H9 (cell line): ENCODE measurements around the gene RPLP1. TPM values are rescaled to one million over a fixed set of nuclear protein-coding genes. Genes with fewer than 3 reads are reported as not detected.

Source experiments
- DNase-seq: peaks from one replicate; pipeline ENCODE4 v3.0.0-alpha.2; 2017
- H2AFZ ChIP-seq: one replicate; pipeline ENCODE4 v1.6.1; 2013; ENCODE audit warnings: mild to moderate bottlenecking, low read length, control low read depth, moderate library complexity
- H2AK5ac ChIP-seq: 2 replicates; pipeline ENCODE4 v1.6.1; 2013; ENCODE audit warnings: low read length, control low read depth, mixed read lengths; ENCODE audit not compliant: insufficient read length
- H2BK120ac ChIP-seq: one replicate; pipeline ENCODE4 v1.6.1; 2013; ENCODE audit warnings: low read depth, mild to moderate bottlenecking, low read length, control low read depth, inconsistent platforms; ENCODE audit not compliant: poor library complexity, severe bottlenecking
- H2BK12ac ChIP-seq: 2 replicates; pipeline ENCODE4 v1.6.1; 2013; ENCODE audit warnings: low read length, control low read depth, mixed read lengths, low read depth; ENCODE audit not compliant: insufficient read length
- H2BK15ac ChIP-seq: 2 replicates; pipeline ENCODE4 v1.6.1; 2013; ENCODE audit warnings: low read depth, low read length, control low read depth
- H2BK20ac ChIP-seq: one replicate; pipeline ENCODE4 v1.6.1; 2013; ENCODE audit warnings: low read depth, mild to moderate bottlenecking, low read length, control low read depth, inconsistent platforms; ENCODE audit not compliant: poor library complexity, severe bottlenecking
- H2BK5ac ChIP-seq: 2 replicates; pipeline ENCODE4 v1.6.1; 2013; ENCODE audit warnings: low read length, control low read depth, mixed read lengths; ENCODE audit not compliant: insufficient read length
- H3K14ac ChIP-seq: 2 replicates; pipeline ENCODE4 v1.6.1; 2013; ENCODE audit warnings: low read length, control low read depth; ENCODE audit not compliant: insufficient read depth
- H3K18ac ChIP-seq: 2 replicates; pipeline ENCODE4 v1.6.1; 2013; ENCODE audit warnings: low read depth, mild to moderate bottlenecking, mixed read lengths, low read length, control low read depth; ENCODE audit not compliant: insufficient read length
- H3K23ac ChIP-seq: 2 replicates; pipeline ENCODE4 v1.6.1; 2013; ENCODE audit warnings: low read length, control low read depth, mixed read lengths, low read depth; ENCODE audit not compliant: insufficient read length
- H3K23me2 ChIP-seq: 2 replicates; pipeline ENCODE4 v1.6.1; 2013; ENCODE audit warnings: low read depth, mild to moderate bottlenecking, mixed read lengths, low read length, control low read depth; ENCODE audit not compliant: insufficient read length, poor library complexity, severe bottlenecking
- H3K27ac ChIP-seq: 2 replicates; pipeline ENCODE4 v1.5.1; 2013; ENCODE audit warnings: low read length, control low read depth, mixed read lengths, low read depth; ENCODE audit not compliant: insufficient read length
- H3K27me3 ChIP-seq: 2 replicates; pipeline ENCODE4 v1.6.1; 2013; ENCODE audit warnings: low read length, control low read depth, inconsistent platforms; ENCODE audit not compliant: insufficient read depth
- H3K4ac ChIP-seq: 2 replicates; pipeline ENCODE4 v1.6.1; 2013; ENCODE audit warnings: low read depth, mild to moderate bottlenecking, control low read depth, inconsistent platforms, low read length, moderate library complexity
- H3K4me1 ChIP-seq: 2 replicates; pipeline ENCODE4 v1.6.1; 2013; ENCODE audit warnings: low read length, control low read depth, inconsistent platforms; ENCODE audit not compliant: insufficient read depth
- H3K4me2 ChIP-seq: 2 replicates; pipeline ENCODE4 v1.6.1; 2013; ENCODE audit warnings: low read length, control low read depth, mixed read lengths; ENCODE audit not compliant: insufficient read length, insufficient read depth
- H3K56ac ChIP-seq: 2 replicates; pipeline ENCODE4 v1.6.1; 2013; ENCODE audit warnings: low read depth, mild to moderate bottlenecking, mixed read lengths, low read length, control low read depth; ENCODE audit not compliant: insufficient read length
- H3K79me1 ChIP-seq: 2 replicates; pipeline ENCODE4 v1.6.1; 2013; ENCODE audit warnings: low read depth, mild to moderate bottlenecking, moderate library complexity, low read length, control low read depth, inconsistent platforms; ENCODE audit not compliant: insufficient read depth, poor library complexity, severe bottlenecking
- H3K79me2 ChIP-seq: 2 replicates; pipeline ENCODE4 v1.6.1; 2013; ENCODE audit warnings: low read length, control low read depth, inconsistent platforms; ENCODE audit not compliant: insufficient read depth
- H3K9ac ChIP-seq: 2 replicates; pipeline ENCODE4 v1.6.1; 2013; ENCODE audit warnings: low read length, control low read depth, mixed read lengths; ENCODE audit not compliant: insufficient read length; ENCODE audit errors: extremely low read depth
- H3K9me3 ChIP-seq: one replicate; pipeline ENCODE4 v1.6.1; 2013; ENCODE audit warnings: low read depth, low read length, inconsistent platforms; ENCODE audit not compliant: control insufficient read depth
- H3T11ph ChIP-seq: one replicate; pipeline ENCODE4 v1.6.1; 2013; ENCODE audit warnings: mild to moderate bottlenecking, low read length, control low read depth, inconsistent platforms
- H4K20me1 ChIP-seq: one replicate; pipeline ENCODE4 v1.6.1; 2013; ENCODE audit not compliant: control insufficient read depth, insufficient read length, insufficient read depth
- H4K5ac ChIP-seq: 2 replicates; pipeline ENCODE4 v1.6.1; 2013; ENCODE audit warnings: low read depth, mild to moderate bottlenecking, mixed read lengths, low read length, control low read depth; ENCODE audit not compliant: insufficient read length
- H4K8ac ChIP-seq: replicated peaks from 2 replicates; pipeline ENCODE4 v1.6.1; 2013; ENCODE audit warnings: low read length, control low read depth, mixed read lengths, low read depth; ENCODE audit not compliant: insufficient read length
- H4K91ac ChIP-seq: 2 replicates; pipeline ENCODE4 v1.6.1; 2013; ENCODE audit warnings: low read depth, mild to moderate bottlenecking, moderate library complexity, mixed read lengths, low read length, control low read depth; ENCODE audit not compliant: insufficient read length
- H3K27ac Mint-ChIP-seq, 3 experiments: 2 replicates in 2 of 3; 3 replicates in 1 of 3; pipeline ENCODE4 v1.8.0; 2020 to 2021; ENCODE audit warnings: mixed read lengths in 3 of 3, mild to moderate bottlenecking in 1 of 3, moderate library complexity in 1 of 3
- H3K27me3 Mint-ChIP-seq: 2 replicates; pipeline ENCODE4 v1.8.0; 2021; ENCODE audit warnings: low read depth, mild to moderate bottlenecking, moderate library complexity, mixed read lengths
- H3K36me3 Mint-ChIP-seq, 3 experiments: 2 replicates in 2 of 3; 3 replicates in 1 of 3; pipeline ENCODE4 v1.8.0; 2020 to 2021; ENCODE audit warnings: low read depth in 3 of 3, mixed read lengths in 3 of 3; ENCODE audit not compliant: insufficient read depth in 1 of 3
- H3K4me1 Mint-ChIP-seq, 2 experiments: 2 replicates each; pipeline ENCODE4 v1.8.0; 2020; ENCODE audit warnings: mixed read lengths in 2 of 2
- H3K4me3 Mint-ChIP-seq, 2 experiments: 2 replicates in 1 of 2; 3 replicates in 1 of 2; pipeline ENCODE4 v1.8.0; 2020 to 2021; ENCODE audit warnings: mild to moderate bottlenecking in 2 of 2, mixed read lengths in 2 of 2, moderate library complexity in 1 of 2
- H3K9me3 Mint-ChIP-seq, 2 experiments: 2 replicates in 1 of 2; 3 replicates in 1 of 2; pipeline ENCODE4 v1.8.0; 2020; ENCODE audit warnings: mild to moderate bottlenecking in 2 of 2, mixed read lengths in 2 of 2, moderate library complexity in 1 of 2
- WGBS: extraction: QIAGEN DNeasy Blood & Tissue Kit; methylation state at CpG from one replicate; pipeline ENCODE4 v1.1.7; 2013; ENCODE audit warnings: missing lambda C conversion rate, low lambda C conversion rate, mixed read lengths; ENCODE audit not compliant: insufficient read length; ENCODE audit errors: extremely low coverage; 5-methylcytosine and 5-hydroxymethylcytosine counted together
- total RNA-seq: library from RNA; stranded (reverse); gene quantifications from 2 replicates; pipeline ENCODE4 v1.2.1, GENCODE V29; 2021
- TF ChIP-seq, protein P1 (sequence below): fragments of 200-600 bp; sonication (generic); conservative IDR thresholded peaks from 3 replicates; pipeline ENCODE4 v1.8.0; 2021; ENCODE audit warnings: antibody characterized with exemption, mild to moderate bottlenecking

Gene RPLP1
- total RNA-seq, 1 experiment from 2014 or later, result 1,715 TPM

DNA sequence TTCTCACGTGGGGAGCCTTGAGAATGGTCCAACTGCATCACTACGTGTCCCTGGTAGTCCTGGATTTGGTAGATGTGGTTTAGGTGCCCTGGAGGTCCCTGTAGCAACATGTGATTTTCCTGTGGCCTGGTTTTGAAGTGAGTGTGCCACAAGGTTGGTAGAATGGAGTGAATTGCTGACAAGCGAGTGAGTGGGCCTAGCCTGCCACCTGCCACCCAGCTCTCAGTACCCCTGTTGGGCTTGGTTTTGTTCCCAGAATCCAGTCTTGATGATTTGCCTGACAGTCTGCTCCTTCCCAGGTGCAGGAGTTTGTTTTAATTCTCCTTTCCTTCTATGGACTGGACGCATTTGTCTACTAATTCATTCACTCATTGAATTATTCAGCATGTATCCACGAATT lies 19.4 kb downstream of the RPLP1 start:
- H3K4me2 ChIP-seq, result no peak overlapping the region
- no peak overlapping the region for H2BK5ac ChIP-seq
- no peak overlapping the region for H3K27ac ChIP-seq
- no peaks in the 10 kb centered on the region for H3K9me3 Mint-ChIP-seq
- H3K36me3 Mint-ChIP-seq, result no peaks in the 10 kb centered on the region
- H3K4me1 ChIP-seq, result no peaks in the 10 kb centered on the region
- H3K18ac ChIP-seq, result no peak overlapping the region
- no peak overlapping the region for H2BK20ac ChIP-seq
- no peak overlapping the region for H2AFZ ChIP-seq
- H2AK5ac ChIP-seq, result no peak overlapping the region
- H4K5ac ChIP-seq, result no peak overlapping the region
- DNase-seq, result no peak
- no peak overlapping the region for H2BK15ac ChIP-seq
- H3K9ac ChIP-seq, result no peak overlapping the region
- no peak overlapping the region for H4K91ac ChIP-seq
- TF ChIP-seq, protein P1, sequence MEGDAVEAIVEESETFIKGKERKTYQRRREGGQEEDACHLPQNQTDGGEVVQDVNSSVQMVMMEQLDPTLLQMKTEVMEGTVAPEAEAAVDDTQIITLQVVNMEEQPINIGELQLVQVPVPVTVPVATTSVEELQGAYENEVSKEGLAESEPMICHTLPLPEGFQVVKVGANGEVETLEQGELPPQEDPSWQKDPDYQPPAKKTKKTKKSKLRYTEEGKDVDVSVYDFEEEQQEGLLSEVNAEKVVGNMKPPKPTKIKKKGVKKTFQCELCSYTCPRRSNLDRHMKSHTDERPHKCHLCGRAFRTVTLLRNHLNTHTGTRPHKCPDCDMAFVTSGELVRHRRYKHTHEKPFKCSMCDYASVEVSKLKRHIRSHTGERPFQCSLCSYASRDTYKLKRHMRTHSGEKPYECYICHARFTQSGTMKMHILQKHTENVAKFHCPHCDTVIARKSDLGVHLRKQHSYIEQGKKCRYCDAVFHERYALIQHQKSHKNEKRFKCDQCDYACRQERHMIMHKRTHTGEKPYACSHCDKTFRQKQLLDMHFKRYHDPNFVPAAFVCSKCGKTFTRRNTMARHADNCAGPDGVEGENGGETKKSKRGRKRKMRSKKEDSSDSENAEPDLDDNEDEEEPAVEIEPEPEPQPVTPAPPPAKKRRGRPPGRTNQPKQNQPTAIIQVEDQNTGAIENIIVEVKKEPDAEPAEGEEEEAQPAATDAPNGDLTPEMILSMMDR, result no peak
- H3K56ac ChIP-seq, result no peak overlapping the region
- H4K8ac ChIP-seq, result no peak overlapping the region
- no peaks in the 10 kb centered on the region for H3K9me3 ChIP-seq
- no peak overlapping the region for H3K14ac ChIP-seq
- no peak overlapping the region for H2BK12ac ChIP-seq
- no peak overlapping the region for H3T11ph ChIP-seq
- H3K79me2 ChIP-seq, result no peaks in the 10 kb centered on the region
- no peak overlapping the region for H3K27ac Mint-ChIP-seq
- H4K20me1 ChIP-seq, result no peaks in the 10 kb centered on the region
- no peak overlapping the region for H3K23ac ChIP-seq
- H3K27me3 ChIP-seq, result no peaks in the 10 kb centered on the region
- no peak overlapping the region for H3K4ac ChIP-seq
- no peak overlapping the region for H3K4me3 Mint-ChIP-seq
- H3K23me2 ChIP-seq, result no peaks in the 10 kb centered on the region
- H3K27me3 Mint-ChIP-seq, result no peaks in the 10 kb centered on the region
- WGBS, result no CpG with 5 or more reads among the region's 5 CpGs
- H2BK120ac ChIP-seq, result no peak overlapping the region
- H3K4me1 Mint-ChIP-seq, result peaks cover 2 to 7% of the 10 kb centered on the region in 2 experiments; a peak in 2 of 4 replicates
- no peaks in the 10 kb centered on the region for H3K79me1 ChIP-seq
